Trophoblast cell (in vitro differentiated cells and primary cell): ENCODE data around the gene MSH5.
A peak's percentile ranks its signal among the peaks of the same experiment; 100 is the strongest.

ENCODE experiments used
- DNase-seq, 2 donors: peaks; one replicate each; pipeline ENCODE4 v3.0.0-alpha.2; 2016
- H2AFZ ChIP-seq: 2 replicates; pipeline ENCODE4 v1.6.1; 2013; ENCODE audit warnings: low read length, moderate library complexity, mild to moderate bottlenecking; ENCODE audit not compliant: insufficient read depth, poor library complexity
- H2AK5ac ChIP-seq: 2 replicates; pipeline ENCODE4 v1.6.1; 2013; ENCODE audit warnings: mild to moderate bottlenecking, low read length
- H2BK120ac ChIP-seq: 2 replicates; pipeline ENCODE4 v1.6.1; 2013; ENCODE audit warnings: low read length, mild to moderate bottlenecking, moderate library complexity; ENCODE audit not compliant: insufficient read depth, poor library complexity
- H2BK12ac ChIP-seq: 2 replicates; pipeline ENCODE4 v1.6.1; 2013; ENCODE audit warnings: mild to moderate bottlenecking, low read length, moderate library complexity
- H2BK5ac ChIP-seq: 2 replicates; pipeline ENCODE4 v1.6.1; 2013; ENCODE audit warnings: low read length, low read depth, moderate library complexity, mild to moderate bottlenecking; ENCODE audit not compliant: poor library complexity
- H3K14ac ChIP-seq: 2 replicates; pipeline ENCODE4 v1.6.1; 2013; ENCODE audit warnings: mild to moderate bottlenecking, low read length
- H3K18ac ChIP-seq: 2 replicates; pipeline ENCODE4 v1.6.1; 2013; ENCODE audit warnings: mild to moderate bottlenecking, low read length
- H3K23ac ChIP-seq: 2 replicates; pipeline ENCODE4 v1.6.1; 2013; ENCODE audit warnings: low read length
- H3K27ac ChIP-seq: 2 replicates; pipeline ENCODE4 v1.5.1; 2013; ENCODE audit warnings: low read depth, mild to moderate bottlenecking, inconsistent platforms, low read length, moderate library complexity
- H3K27me3 ChIP-seq: 2 replicates; pipeline ENCODE4 v1.6.1; 2013; ENCODE audit warnings: inconsistent platforms, mild to moderate bottlenecking, low read length, moderate library complexity; ENCODE audit not compliant: insufficient read depth
- H3K36me3 ChIP-seq, 2 experiments: 1 replicate in 1 of 2; 2 replicates in 1 of 2; pipeline ENCODE4 v1.6.1; 2013; ENCODE audit warnings: low read length in 2 of 2, mild to moderate bottlenecking in 2 of 2, moderate library complexity in 1 of 2; ENCODE audit not compliant: insufficient read depth in 2 of 2, control insufficient read depth in 1 of 2
- H3K4ac ChIP-seq: 2 replicates; pipeline ENCODE4 v1.6.1; 2013; ENCODE audit warnings: low read depth, mild to moderate bottlenecking, low read length, moderate library complexity
- H3K4me1 ChIP-seq, 2 experiments: 1 replicate in 1 of 2; 2 replicates in 1 of 2; pipeline ENCODE4 v1.6.1; 2013; ENCODE audit warnings: low read length in 2 of 2, mild to moderate bottlenecking in 2 of 2, moderate library complexity in 1 of 2; ENCODE audit not compliant: insufficient read depth in 2 of 2, control insufficient read depth in 1 of 2
- H3K4me2 ChIP-seq: 2 replicates; pipeline ENCODE4 v1.6.1; 2013; ENCODE audit warnings: inconsistent platforms, mild to moderate bottlenecking, low read length, moderate library complexity
- H3K4me3 ChIP-seq: 2 replicates; pipeline ENCODE4 v1.5.1; 2013; ENCODE audit warnings: mild to moderate bottlenecking, low read depth, low read length, inconsistent platforms
- H3K79me1 ChIP-seq: one replicate; pipeline ENCODE4 v1.6.1; 2013; ENCODE audit warnings: low read length
- H3K79me2 ChIP-seq: 2 replicates; pipeline ENCODE4 v1.6.1; 2013; ENCODE audit warnings: low read length, mild to moderate bottlenecking; ENCODE audit not compliant: control insufficient read depth, insufficient read depth, poor library complexity
- H3K9ac ChIP-seq: 2 replicates; pipeline ENCODE4 v1.6.1; 2013; ENCODE audit warnings: mild to moderate bottlenecking, low read length
- H3K9me3 ChIP-seq: 2 replicates; pipeline ENCODE4 v1.6.1; 2013; ENCODE audit warnings: low read depth, mild to moderate bottlenecking, control low read depth, inconsistent platforms, low read length; ENCODE audit not compliant: insufficient read depth
- H4K12ac ChIP-seq: 2 replicates; pipeline ENCODE4 v1.6.1; 2013; ENCODE audit warnings: low read depth, mild to moderate bottlenecking, low read length, moderate library complexity
- H4K8ac ChIP-seq: 2 replicates; pipeline ENCODE4 v1.6.1; 2013; ENCODE audit warnings: low read depth, mild to moderate bottlenecking, low read length, moderate library complexity
- H4K91ac ChIP-seq: one replicate; pipeline ENCODE4 v1.6.1; 2013; ENCODE audit warnings: low read depth, mild to moderate bottlenecking, low read length, moderate library complexity
- WGBS: extraction: QIAGEN DNeasy Blood & Tissue Kit; methylation state at CpG from one replicate; pipeline ENCODE4 v1.1.7; 2013; ENCODE audit warnings: missing lambda C conversion rate; ENCODE audit not compliant: insufficient read length, insufficient coverage; ENCODE audit errors: extremely low coverage; 5-methylcytosine and 5-hydroxymethylcytosine counted together

The MSH5 gene

GRCh38 chr6:31727034-31727716 is 12.6 kb upstream of the MSH5 start:
- Histone ChIP-seq H2BK120ac (no peak overlapping the region), H3K23ac (no peak overlapping the region), H2BK12ac (no peak overlapping the region), H3K27ac (no peak overlapping the region), H3K36me3 (peaks cover 29 to 47% of the 10 kb centered on the region in 2 experiments), H4K8ac (no peak overlapping the region), H3K4me1 (peaks cover 6 to 7% of the 10 kb centered on the region in 2 experiments), H3K14ac (no peak overlapping the region), H3K9ac (no peak overlapping the region), H4K12ac (no peak overlapping the region), H3K9me3 (no peaks in the 10 kb centered on the region), H3K4me2 (no peak overlapping the region), H3K27me3 (no peaks in the 10 kb centered on the region), H3K18ac (no peak overlapping the region), H2AK5ac (no peak overlapping the region), H2BK5ac (no peak overlapping the region), H4K91ac (no peak overlapping the region), H2AFZ (no peak overlapping the region), H3K4me3 (no peak overlapping the region), H3K79me2 (peaks cover 6% of the 10 kb centered on the region), H3K4ac (no peak overlapping the region), H3K79me1 (peaks cover 7% of the 10 kb centered on the region)
- WGBS: no CpG with 5 or more reads among the region's 7 CpGs
- DNase-seq: peak; percentile 27 to 29

GRCh38 chr6:31727717-31728671 is 11.8 kb upstream of the MSH5 start:
- Histone ChIP-seq H3K27ac (no peak overlapping the region), H3K79me2 (peaks cover 6% of the 10 kb centered on the region), H2BK12ac (no peak overlapping the region), H2BK5ac (no peak overlapping the region), H3K4me2 (peak overlapping the region; percentile 65), H3K4ac (no peak overlapping the region), H3K79me1 (peaks cover 7% of the 10 kb centered on the region), H3K9ac (no peak overlapping the region), H3K27me3 (no peaks in the 10 kb centered on the region), H2AK5ac (no peak overlapping the region), H3K14ac (no peak overlapping the region), H3K9me3 (no peaks in the 10 kb centered on the region), H3K23ac (no peak overlapping the region), H2AFZ (no peak overlapping the region), H3K18ac (peak overlapping the region; percentile 73), H3K4me1 (peaks cover 6 to 7% of the 10 kb centered on the region in 2 experiments), H4K91ac (no peak overlapping the region), H4K8ac (no peak overlapping the region), H4K12ac (no peak overlapping the region), H3K36me3 (peaks cover 34 to 52% of the 10 kb centered on the region in 2 experiments), H3K4me3 (no peak overlapping the region), H2BK120ac (no peak overlapping the region)
- WGBS: no CpG with 5 or more reads among the region's 41 CpGs
- DNase-seq: no peak

DNA sequence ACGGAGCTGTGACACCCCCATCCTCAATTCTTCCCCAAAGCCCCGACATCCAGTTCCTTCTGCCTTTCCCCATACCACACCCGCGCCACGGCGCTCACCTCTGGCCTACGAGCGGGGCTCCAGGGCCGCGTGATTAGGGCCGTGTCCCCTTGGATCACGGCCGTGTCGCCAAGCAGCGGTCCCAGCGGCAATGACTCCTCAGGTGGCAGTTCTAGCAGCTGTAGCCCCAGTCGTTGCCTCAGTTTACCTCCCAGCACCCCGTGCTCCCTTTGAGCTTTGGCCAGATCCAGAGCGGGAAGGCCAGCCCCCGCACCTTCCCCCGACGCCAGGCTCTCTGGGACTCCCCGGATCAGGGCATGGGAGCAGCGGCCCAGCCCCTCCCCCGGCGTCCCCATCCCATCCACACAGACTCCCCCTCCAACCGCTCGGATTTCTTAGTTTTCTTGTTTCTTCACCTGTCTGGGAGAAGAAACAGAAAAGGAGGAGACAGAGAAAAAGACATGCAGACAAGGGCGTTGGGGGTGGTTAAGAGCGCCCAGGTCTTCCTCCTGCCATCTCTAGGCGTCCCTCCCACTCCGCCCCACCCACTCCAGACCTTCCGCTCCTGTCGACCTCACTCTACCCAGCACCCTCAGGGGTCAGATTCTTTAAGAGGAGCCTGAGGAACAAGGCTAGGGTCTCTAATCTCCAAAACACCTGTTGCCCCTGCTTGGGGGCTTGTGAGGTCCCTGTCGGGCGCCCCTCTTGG is 10.9 kb upstream of the MSH5 start, which contains the start of gene DDAH2:
Gene DDAH2, minus strand, starts transcription at position 533 of the 748 bp plus-strand sequence. Its CDS starts 138 bp downstream, at position 395.
- peak within 1 kb of the TSS; percentile 99 for H4K91ac ChIP-seq
- peak within 1 kb of the TSS; percentile 98 for H3K18ac ChIP-seq
- H3K27ac ChIP-seq: peak within 1 kb of the TSS; percentile 95
- no peaks in the 10 kb centered on the region for H3K27me3 ChIP-seq
- DNase-seq: peak in 1 of 2 donors; percentile 65
- peaks cover 7% of the 10 kb centered on the region for H3K79me1 ChIP-seq
- peak within 1 kb of the TSS; percentile 96 for H2AFZ ChIP-seq
- H3K4me2 ChIP-seq: peak within 1 kb of the TSS; percentile 65
- peak within 1 kb of the TSS; percentile 93 for H3K9ac ChIP-seq
- peak within 1 kb of the TSS; percentile 98 for H3K14ac ChIP-seq
- peaks cover 41 to 62% of the 10 kb centered on the region in 2 experiments for H3K36me3 ChIP-seq
- no CpG with 5 or more reads among the region's 36 CpGs for WGBS
- no peak within 1 kb of the TSS for H3K23ac ChIP-seq
- peak within 1 kb of the TSS; percentile 91 for H3K4me3 ChIP-seq
- H2BK5ac ChIP-seq: peak within 1 kb of the TSS; percentile 97
- peaks cover 7 to 9% of the 10 kb centered on the region in 2 experiments for H3K4me1 ChIP-seq
- H2AK5ac ChIP-seq: peak within 1 kb of the TSS; percentile 95
- peaks cover 6% of the 10 kb centered on the region for H3K79me2 ChIP-seq
- peak within 1 kb of the TSS; percentile 89 for H4K12ac ChIP-seq
- peak within 1 kb of the TSS; percentile 93 for H3K4ac ChIP-seq
- no peaks in the 10 kb centered on the region for H3K9me3 ChIP-seq
- H2BK12ac ChIP-seq: peak within 1 kb of the TSS; percentile 19
- H2BK120ac ChIP-seq: peak within 1 kb of the TSS; percentile 96
- peak within 1 kb of the TSS; percentile 98 for H4K8ac ChIP-seq

- Histone ChIP-seq H3K23ac (no peak overlapping the region), H3K79me2 (peaks cover 11% of the 10 kb centered on the region), H3K79me1 (peaks cover 10% of the 10 kb centered on the region), H4K91ac (peak overlapping the region; percentile 99), H2BK120ac (peak overlapping the region; percentile 96), H3K27me3 (no peaks in the 10 kb centered on the region), H3K4me3 (peak overlapping the region; percentile 91), H3K27ac (peak overlapping the region; percentile 95), H3K18ac (peak overlapping the region; percentile 98), H3K4ac (peak overlapping the region; percentile 93), H3K14ac (peak overlapping the region; percentile 98), H4K12ac (peak overlapping the region; percentile 89), H2AFZ (peak overlapping the region; percentile 96), H2AK5ac (peak overlapping the region; percentile 95), H3K36me3 (peaks cover 45 to 66% of the 10 kb centered on the region in 2 experiments), H3K4me2 (peak overlapping the region; percentile 65), H2BK12ac (no peak overlapping the region), H4K8ac (peak overlapping the region; percentile 98), H3K9me3 (no peaks in the 10 kb centered on the region), H3K4me1 (peaks cover 13 to 14% of the 10 kb centered on the region in 2 experiments), H3K9ac (peak overlapping the region; percentile 93), H2BK5ac (peak overlapping the region; percentile 97)
- WGBS: no CpG with 5 or more reads among the region's 29 CpGs
- DNase-seq: peak; percentile 77 to 85
These were observed 10.3 kb upstream of the MSH5 start for GRCh38 chr6:31729515-31729978.
